Adrenal gland (tissue), 12 donors: ENCODE results near the gene OAS2. TPM values are rescaled to one million over a fixed set of nuclear protein-coding genes. Genes with fewer than 3 reads are reported as not detected.
A peak's percentile ranks its signal among the peaks of the same experiment; 100 is the strongest.

Source experiments
- DNase-seq, 7 donors: peaks; one replicate each; pipeline ENCODE4 v3.0.0-alpha.2; 2019 to 2020
- H3K27ac ChIP-seq, 5 donors: fragments of 200-600 bp; sonication (generic) in 4 of 5; 1 replicate in 3 of 5; 2 replicates in 2 of 5; pipeline versions ENCODE4 v1.5.1 to v1.8.0; 2016 to 2020; ENCODE audit warnings: mild to moderate bottlenecking in 1 of 5
- H3K27me3 ChIP-seq: fragments of 200-600 bp; 2 replicates; pipeline ENCODE4 v1.8.0; 2021
- H3K36me3 ChIP-seq, 2 donors: fragments of 200-600 bp; replicated peaks in 1 of 2; 1 replicate in 1 of 2; 2 replicates in 1 of 2; pipeline versions ENCODE4 v1.5.1 to v1.8.0; 2018 to 2022
- H3K4me1 ChIP-seq, 2 donors: fragments of 200-600 bp; replicated peaks in 1 of 2; 1 replicate in 1 of 2; 2 replicates in 1 of 2; pipeline versions ENCODE4 v1.5.1 to v1.8.0; 2018 to 2021
- H3K4me3 ChIP-seq, 4 donors: fragments of 200-600 bp; sonication (generic) in 3 of 4; one replicate each; pipeline ENCODE4 v1.5.1; 2016 to 2018
- H3K9me3 ChIP-seq, 3 donors: fragments of 200-600 bp; sonication (generic) in 1 of 3; replicated peaks in 1 of 3; 1 replicate in 2 of 3; 2 replicates in 1 of 3; pipeline versions ENCODE4 v1.5.1 to v1.8.0; 2016 to 2021
- POLR2A ChIP-seq, 2 donors: fragments of 450-650 bp; IDR thresholded peaks; one replicate each; pipeline ENCODE4 v1.6.1; 2017; ENCODE audit warnings: antibody characterized with exemption in 2 of 2, mild to moderate bottlenecking in 2 of 2, moderate library complexity in 1 of 2
- WGBS, 4 donors: extraction: QIAGEN DNeasy Blood & Tissue Kit in 2 of 4; methylation state at CpG; one replicate each; pipeline versions ENCODE4 v1.1.5 to v1.1.7; 2013 to 2017; 5-methylcytosine and 5-hydroxymethylcytosine counted together
- intact Hi-C, 2 donors: fragments of 100-400 bp; cut with DNase I; formaldehyde crosslinking; loops; one replicate each; pipeline versions ENCODE4 v1.14.1 to v1.15.0; 2022 to 2023
- polyA plus RNA-seq, 3 donors: library from polyadenylated mRNA; stranded (reverse); fragments of 200-250 nt in 2 of 3; fragments of 350-450 nt in 1 of 3; fragmentation: Illumina TruSeq in 1 of 3; extraction: RNeasy Lipid Tissue Mini Kit (QIAGEN cat#74804) in 1 of 3; gene quantifications; one replicate each; pipeline ENCODE4 v1.2.3, GENCODE V29; 2013 to 2014
- total RNA-seq, 9 donors: library from RNA; depleted of rRNA in 4 of 9; stranded (reverse); fragments of >200 nt in 4 of 9; fragments of 120-200 nt in 1 of 9; fragmentation: NEBNext Ultra II Directional in 1 of 9; extraction: Animal tissue kit (Norgen Biotek cat#: 25700) in 1 of 9; gene quantifications; one replicate each; pipeline versions ENCODE4 v1.1.0 to v1.2.4, GENCODE V29; 2013 to 2023
- TF ChIP-seq, protein P1 (sequence below), 6 experiments: fragments of 450-650 bp in 4 of 6; fragments of 200-600 bp in 2 of 6; sonication (generic) in 1 of 6; IDR thresholded peaks; 1 replicate in 5 of 6; 2 replicates in 1 of 6; pipeline versions ENCODE4 v1.5.1 to v1.8.0; 2016 to 2021; ENCODE audit warnings: antibody characterized with exemption in 6 of 6, mild to moderate bottlenecking in 2 of 6, moderate library complexity in 1 of 6
- donor health status: healthy with polysubstance abuse.
- donor health status: Bipolar disorder and iron deficiency.
- donor health status: DM: yes; HTN: yes; CAD: no.
- donor health status: DM: no; HTN: no; CAD: no.
- donor health status: DM: no; HTN: no; CAD: no.
- donor health status: DM: yes; HTN: yes; CAD: no.

The OAS2 gene
- total and polyA plus RNA-seq, 12 donors: 2.5 to 30.4 (median 8.5) TPM

DNA sequence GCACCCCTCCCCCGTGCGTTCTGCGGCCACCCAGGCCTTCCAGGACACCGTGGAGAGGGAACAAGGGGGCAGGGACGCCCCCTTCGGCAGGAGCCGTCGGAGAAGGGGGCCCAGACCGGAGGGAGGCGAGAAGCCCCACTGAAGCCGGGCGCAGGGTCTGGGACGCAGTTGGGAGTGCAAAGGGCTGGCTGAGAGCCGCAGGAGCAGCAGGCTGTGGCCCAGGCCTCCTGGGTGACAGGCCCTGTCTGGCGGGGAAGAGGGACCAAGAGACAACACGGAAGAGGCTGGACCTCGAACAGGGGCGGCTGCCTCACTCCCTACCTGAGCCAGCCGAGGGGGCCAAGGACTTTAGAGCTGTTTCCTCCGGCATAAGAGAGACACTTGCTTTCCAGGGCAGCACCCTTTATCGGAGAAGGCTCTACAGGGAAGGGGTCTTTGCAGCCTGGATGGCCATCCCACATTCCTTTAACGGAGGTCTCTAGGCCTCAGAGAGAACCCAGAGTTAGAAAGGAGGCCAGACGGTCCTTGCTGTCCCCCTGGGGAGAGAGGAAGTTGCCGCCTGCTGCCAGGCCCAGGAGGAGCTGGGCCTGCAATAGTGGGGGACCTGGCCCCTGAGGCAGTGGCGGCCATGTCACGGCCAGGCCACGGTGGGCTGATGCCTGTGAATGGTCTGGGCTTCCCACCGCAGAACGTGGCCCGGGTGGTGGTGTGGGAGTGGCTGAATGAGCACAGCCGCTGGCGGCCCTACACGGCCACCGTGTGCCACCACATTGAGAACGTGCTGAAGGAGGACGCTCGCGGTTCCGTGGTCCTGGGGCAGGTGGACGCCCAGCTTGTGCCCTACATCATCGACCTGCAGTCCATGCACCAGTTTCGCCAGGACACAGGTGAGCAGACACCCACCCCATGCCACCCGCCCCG is 79.5 kb downstream of the OAS2 start:
- Histone ChIP-seq H3K4me3 (peak overlapping the region in 1 of 4 donors; percentile 64), H3K36me3 (no peaks in the 10 kb centered on the region), H3K27me3 (peaks cover 9% of the 10 kb centered on the region), H3K27ac (peak overlapping the region in 2 of 5 donors; percentile 17 to 34), H3K9me3 (no peaks in the 10 kb centered on the region), H3K4me1 (peaks cover 7 to 8% of the 10 kb centered on the region in 2 donors)
- intact Hi-C loops: loop anchor here (5.0 to 10.0 kb wide), 2 partner anchors 34 to 377 kb away; no protein-coding TSS in a partner anchor
- WGBS, 4 donors: 72 to 78% (median 75%) methylated on average over 20 to 44 of the region's 44 CpGs
- TF ChIP-seq POLR2A (IDR thresholded peaks at IDR 0.05): no peak
- TF ChIP-seq, protein P1, sequence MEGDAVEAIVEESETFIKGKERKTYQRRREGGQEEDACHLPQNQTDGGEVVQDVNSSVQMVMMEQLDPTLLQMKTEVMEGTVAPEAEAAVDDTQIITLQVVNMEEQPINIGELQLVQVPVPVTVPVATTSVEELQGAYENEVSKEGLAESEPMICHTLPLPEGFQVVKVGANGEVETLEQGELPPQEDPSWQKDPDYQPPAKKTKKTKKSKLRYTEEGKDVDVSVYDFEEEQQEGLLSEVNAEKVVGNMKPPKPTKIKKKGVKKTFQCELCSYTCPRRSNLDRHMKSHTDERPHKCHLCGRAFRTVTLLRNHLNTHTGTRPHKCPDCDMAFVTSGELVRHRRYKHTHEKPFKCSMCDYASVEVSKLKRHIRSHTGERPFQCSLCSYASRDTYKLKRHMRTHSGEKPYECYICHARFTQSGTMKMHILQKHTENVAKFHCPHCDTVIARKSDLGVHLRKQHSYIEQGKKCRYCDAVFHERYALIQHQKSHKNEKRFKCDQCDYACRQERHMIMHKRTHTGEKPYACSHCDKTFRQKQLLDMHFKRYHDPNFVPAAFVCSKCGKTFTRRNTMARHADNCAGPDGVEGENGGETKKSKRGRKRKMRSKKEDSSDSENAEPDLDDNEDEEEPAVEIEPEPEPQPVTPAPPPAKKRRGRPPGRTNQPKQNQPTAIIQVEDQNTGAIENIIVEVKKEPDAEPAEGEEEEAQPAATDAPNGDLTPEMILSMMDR (IDR thresholded peaks at IDR 0.05): no peak
- no peak for DNase-seq

DNA sequence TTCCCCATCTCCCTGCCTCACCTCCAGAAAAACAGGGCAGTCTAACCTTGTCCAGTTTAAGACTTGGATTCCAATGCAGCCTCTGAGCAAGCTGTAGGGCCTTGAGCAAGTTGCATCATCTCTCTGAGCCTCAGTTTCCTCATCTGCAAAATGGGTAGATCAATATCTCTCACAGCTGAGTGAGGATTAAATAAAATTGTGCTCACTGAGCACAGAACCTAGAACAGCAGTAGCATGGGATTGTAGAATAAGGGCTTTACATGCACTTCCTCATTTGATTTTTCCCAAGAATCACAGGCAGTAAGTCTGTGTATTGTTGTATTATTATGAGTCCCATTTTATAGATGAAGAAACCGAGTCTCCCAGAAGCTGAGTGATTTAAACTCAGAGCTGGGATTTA is 80.2 kb downstream of the OAS2 start:
- Histone ChIP-seq H3K4me1 (peaks cover 7 to 8% of the 10 kb centered on the region in 2 donors), H3K4me3 (no peak overlapping the region), H3K36me3 (no peaks in the 10 kb centered on the region), H3K9me3 (no peaks in the 10 kb centered on the region), H3K27me3 (peaks cover 9% of the 10 kb centered on the region), H3K27ac (no peak overlapping the region)
- intact Hi-C loops: loop anchor here (5.0 to 10.0 kb wide), 2 partner anchors 34 to 376 kb away; no protein-coding TSS in a partner anchor
- TF ChIP-seq POLR2A (IDR thresholded peaks at IDR 0.05): no peak
- TF ChIP-seq, protein P1 (IDR thresholded peaks at IDR 0.05): no peak
- DNase-seq: no peak
- 84 to 100% (median 100%) methylated on average over 1 of the region's 1 CpG for WGBS, 4 donors

DNA sequence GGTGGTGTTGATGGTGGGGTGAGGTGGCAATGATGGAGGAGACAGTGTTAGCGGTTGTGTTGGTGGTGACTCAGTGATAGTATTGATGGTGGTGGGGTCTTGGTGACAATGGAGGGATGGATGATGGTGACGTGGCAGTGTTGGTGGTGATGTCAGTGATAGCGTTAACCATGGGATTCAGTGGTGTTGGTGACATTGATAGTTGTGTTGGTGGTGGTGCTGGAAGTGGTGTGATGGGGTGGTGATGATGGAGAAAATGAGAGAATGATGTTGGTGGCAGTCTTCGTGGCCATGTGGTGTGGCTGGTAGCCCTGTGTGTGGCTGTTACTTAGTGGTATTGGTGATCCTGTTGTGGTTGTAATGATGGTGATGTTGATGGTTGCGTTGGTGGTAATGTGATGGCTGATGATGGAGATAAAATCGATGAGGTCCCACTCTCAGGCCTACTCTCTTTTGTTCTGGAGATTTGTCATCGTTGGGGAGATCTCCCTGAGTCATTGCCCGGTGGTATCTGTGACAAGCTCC is 80.8 kb downstream of the OAS2 start:
- Histone ChIP-seq H3K36me3 (no peaks in the 10 kb centered on the region), H3K9me3 (no peaks in the 10 kb centered on the region), H3K4me1 (peaks cover 7 to 8% of the 10 kb centered on the region in 2 donors), H3K4me3 (no peak overlapping the region), H3K27me3 (peaks cover 9% of the 10 kb centered on the region), H3K27ac (no peak overlapping the region)
- intact Hi-C loops: loop anchor here (5.0 to 10.0 kb wide), 2 partner anchors 33 to 376 kb away; no protein-coding TSS in a partner anchor
- no peak for DNase-seq
- TF ChIP-seq, protein P1 (IDR thresholded peaks at IDR 0.05): no peak
- TF ChIP-seq POLR2A (IDR thresholded peaks at IDR 0.05): no peak
- WGBS, 4 donors: 89 to 93% (median 92%) methylated on average over 8 of the region's 8 CpGs

DNA sequence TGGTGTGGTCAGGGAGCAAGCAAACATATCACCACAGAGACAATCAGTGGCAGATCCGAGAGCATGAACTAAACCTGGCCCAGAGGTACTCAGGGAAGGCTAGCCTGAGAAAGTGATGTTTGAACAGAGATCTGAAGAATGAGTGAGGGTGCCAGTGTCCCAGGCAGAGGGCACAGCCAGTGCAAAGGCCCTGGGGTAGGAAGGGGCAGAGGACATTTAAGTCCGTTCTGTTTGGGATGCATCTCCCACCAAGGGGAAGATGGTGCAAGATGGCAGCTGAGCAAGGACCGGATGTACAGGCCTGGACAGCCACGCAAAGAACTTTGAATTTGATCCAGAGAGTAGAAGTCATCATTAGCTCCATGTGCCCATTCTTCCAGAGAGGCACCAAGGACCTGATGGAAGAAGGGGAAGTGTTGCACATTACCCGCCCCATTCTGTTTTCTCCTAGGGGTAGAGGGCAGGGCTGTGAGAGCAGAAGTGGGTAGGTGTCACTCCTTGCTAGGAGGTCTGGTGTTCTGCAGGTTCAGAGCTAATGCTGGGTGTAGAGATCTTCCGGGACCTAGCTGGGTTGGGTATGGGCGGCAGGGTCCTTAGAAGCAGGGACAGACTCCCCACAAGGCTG is 82.1 kb downstream of the OAS2 start:
- Histone ChIP-seq H3K4me1 (peaks cover 7 to 8% of the 10 kb centered on the region in 2 donors), H3K36me3 (no peaks in the 10 kb centered on the region), H3K27ac (no peak overlapping the region), H3K27me3 (peaks cover 14% of the 10 kb centered on the region), H3K9me3 (no peaks in the 10 kb centered on the region), H3K4me3 (no peak overlapping the region)
- WGBS, 4 donors: 83 to 91% (median 88%) methylated on average over 7 of the region's 7 CpGs
- intact Hi-C loops: no loop called here
- no peak for TF ChIP-seq POLR2A (IDR thresholded peaks at IDR 0.05)
- DNase-seq: no peak
